Fibroblast of peridontal ligament (primary cell): ENCODE measurements around the gene RAVER1.
A peak's percentile ranks its signal among the peaks of the same experiment; 100 is the strongest.

Source experiments
- DNase-seq: peaks from one replicate; pipeline ENCODE4 v3.0.0-alpha.2; 2010; ENCODE audit errors: extremely low read depth

Gene RAVER1

DNA sequence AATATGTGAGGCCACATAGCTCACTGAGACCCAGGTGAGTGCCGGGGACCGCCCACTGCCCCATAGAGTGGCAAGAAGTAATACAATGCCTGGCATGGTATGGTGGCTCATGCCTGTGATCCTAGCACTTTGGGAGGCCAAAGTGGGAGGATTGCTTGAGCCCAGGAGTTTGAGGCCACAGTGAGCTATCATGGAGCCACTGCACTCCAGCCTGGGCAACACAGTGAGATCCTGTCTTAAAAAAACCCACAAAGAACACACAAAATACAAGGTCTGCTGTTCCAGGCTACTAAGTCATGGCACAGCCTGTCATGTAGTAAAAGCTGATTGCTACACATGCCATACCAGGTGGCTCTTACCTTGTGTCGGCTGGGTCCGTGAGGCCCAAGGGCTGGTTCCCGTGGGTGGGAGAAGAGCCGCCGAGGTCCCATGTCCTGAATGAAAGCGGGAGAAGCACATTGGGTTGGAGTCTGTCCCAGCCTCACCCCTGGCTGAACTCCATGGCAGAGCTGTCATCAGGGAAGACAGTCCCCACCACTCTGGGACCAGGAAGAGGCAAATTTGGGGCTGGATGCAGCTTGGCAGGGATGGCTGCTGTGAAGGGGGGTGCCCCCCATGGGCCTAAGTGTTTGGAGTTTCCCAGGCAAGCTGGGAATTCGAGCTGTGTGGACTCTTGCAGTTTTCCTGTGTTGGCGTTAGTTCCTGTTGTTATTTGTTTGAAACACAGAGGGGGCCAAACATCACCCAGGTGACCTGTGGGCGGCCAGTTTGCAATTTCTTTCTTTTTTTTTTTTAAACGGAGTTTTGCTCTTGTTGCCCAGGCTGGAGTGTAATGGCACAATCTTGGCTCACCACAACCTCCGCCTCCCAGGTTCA is 14.3 kb downstream of the RAVER1 start:
- no peak for DNase-seq

DNA sequence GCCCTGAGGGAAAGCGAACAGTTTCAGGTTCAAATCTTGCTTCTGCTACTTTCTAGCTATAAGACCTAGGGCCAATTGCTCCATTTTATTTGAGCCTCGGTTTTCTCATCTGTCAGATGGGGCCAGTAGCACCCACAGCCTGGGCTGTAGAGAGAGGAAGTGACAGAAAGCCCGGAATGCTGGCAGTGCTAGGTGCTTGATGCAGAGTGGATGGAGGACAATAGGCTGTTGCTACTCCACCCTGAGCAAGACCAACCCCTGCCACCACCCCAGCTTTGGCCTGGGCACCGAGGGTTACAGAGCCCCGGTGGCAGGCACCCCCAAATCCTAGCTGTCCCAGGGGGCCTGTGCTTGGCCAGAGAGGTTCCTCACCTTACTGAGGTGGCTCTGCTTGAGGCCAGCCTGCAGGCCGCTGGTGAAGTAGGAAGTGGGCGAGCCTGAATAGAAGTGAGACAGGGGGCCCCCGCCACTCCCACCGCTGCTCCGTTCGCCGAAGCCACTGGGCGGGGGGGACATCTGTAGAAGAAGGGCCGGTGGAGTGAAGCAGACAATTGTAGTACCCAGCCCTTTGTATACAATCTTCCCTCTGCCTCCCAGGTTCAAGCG is 15.4 kb downstream of the RAVER1 start:
- no peak for DNase-seq

DNA sequence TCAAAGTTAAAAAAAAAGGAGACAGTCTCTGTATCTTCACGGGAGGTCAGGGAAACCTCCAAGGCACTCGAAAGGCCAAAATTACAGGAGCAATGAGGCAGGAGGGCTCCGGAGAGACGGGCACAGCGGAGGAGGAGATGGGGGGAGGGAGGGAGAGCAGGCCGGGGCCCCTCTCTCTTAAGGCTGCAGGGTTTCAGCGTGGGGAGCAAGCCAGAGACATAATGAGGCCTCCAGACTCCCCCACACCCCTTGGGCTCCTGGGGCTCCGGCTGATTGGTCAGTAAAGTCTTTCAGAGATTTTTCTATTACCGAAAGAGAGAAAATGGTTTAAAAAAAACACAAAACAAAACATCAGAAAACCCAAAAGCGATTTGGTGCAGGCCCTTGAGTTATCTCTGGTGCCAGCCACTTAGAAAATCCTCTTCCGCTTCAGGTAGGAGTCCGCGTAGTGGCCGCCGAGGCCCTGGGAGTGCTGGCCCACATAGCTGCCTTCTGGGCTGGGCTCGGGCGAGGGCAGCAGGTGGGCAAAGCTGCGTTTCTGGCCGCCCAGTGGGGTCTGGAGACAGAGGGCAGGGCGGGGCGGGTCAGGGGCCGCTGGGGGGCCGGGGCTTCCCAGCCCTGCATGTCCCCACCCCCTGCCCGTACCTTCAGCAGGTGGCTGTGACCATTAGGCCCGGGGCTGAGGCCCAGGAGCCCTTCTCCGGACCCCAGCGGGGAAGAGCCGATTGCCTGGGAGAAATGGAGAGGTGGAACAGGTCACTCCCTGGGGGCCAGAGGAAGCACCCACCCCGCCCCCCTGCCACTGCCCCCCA is 16.1 kb downstream of the RAVER1 start:
- no peak for DNase-seq

DNA sequence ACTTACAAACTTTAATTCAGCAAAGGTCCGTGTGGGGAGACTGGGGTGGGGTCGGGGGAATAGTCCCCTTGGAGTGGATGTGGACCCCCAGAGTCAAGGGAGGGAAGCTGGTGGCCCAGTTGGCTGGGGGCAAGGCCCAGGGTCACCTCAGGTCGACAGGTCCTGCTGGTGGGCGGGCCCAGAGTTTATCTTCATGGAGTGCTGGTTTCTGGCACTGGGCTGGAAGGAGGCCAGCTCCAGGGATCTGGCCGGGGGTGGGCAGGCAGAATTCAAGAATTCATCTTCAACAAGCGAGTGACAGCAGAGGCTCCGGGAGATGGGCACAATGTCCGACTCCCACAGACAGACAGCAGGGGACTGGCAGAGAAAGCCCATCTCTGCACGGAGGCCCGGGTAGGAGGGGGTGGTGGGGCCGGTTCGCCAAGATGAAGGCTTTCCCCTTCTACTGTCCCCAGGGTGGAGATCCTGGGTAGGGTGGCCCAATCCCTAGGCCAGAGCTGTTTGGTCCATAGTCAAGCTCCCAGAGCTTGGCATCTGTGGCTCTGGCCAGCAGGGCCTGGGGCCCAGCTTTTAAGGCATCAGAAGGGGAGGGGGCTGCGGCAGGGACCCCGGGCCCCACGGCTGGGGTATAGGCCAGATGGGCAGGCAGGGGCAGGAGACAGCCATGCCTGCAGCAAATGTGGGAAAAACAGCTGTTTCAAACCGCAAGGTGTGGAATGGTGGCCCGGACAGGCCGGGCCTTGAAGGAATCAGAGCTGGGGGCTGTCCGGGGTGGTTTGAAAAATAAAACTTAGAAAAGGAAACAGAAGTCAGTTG is 16.9 kb downstream of the RAVER1 start:
- no peak for DNase-seq

DNA sequence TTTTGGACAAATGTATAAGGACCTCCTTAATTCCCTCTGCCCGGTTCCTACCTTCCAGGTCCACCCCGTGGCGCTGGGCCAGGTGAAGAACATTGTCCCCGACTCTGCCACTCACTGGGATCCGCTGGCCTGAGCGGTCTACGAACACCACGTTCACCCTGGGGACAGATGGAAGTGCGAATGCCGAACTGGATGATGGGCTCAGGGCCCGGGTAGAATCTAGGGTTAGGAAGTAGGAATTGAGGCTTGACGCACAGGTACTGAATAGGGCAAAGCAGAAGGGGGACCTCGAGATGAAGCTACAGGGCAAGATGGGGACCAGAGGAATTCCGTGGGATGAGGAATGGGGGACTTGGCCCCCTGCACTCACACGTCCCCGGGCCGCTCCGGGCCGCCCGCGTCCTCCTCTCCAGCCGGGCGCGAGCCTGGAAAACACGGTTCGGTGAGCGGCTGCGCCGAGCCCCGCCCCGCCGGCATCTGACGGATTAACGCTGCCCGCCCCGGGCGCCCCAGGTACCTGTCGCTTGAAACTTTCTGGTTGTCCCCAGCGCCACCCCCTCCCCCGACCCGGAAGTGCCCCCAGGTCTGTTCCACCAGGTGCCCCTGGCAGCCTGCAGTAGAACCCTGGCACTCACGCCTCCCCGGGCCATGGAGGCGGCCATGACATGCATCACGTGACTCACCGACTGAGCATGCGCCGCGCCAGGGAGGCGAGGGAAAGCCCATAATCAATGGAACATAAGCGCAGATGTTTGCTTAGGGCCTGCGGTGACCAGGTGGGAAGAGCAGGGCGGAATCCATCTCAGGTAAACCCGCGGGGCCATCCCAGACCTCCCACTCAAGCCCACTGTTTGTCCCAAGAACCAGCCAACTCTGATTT is 17.8 kb downstream of the RAVER1 start, which contains the start of gene FDX2:
Gene FDX2, minus strand, starts transcription at position 681 of the 880 bp plus-strand sequence. Its CDS starts 19 bp downstream, at position 662.
- peak; percentile 74 for DNase-seq

DNA sequence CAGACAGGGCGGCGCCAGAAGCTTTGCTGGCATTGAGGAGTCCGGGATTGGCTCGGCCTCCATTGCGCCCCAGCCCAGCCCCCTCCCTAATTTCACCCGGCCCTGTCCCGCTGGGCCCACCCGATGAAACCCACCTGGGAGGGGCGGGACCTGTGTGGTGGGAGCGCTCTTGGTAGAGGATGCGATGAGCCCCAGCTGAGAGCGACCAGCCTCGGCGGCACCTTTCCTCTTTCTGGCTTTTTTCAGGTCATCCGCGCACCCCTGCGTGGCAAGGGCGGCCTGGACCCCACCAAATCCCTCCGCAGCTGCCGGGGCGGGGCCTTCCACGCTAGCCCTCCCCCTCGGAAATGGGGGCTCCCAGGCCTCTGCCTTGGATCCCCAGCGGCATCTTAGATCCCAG is 23.9 kb downstream of the RAVER1 start, which contains the start of gene ZGLP1:
Gene ZGLP1, minus strand, starts transcription at position 393 of the 400 bp plus-strand sequence.
- no peak for DNase-seq

DNA sequence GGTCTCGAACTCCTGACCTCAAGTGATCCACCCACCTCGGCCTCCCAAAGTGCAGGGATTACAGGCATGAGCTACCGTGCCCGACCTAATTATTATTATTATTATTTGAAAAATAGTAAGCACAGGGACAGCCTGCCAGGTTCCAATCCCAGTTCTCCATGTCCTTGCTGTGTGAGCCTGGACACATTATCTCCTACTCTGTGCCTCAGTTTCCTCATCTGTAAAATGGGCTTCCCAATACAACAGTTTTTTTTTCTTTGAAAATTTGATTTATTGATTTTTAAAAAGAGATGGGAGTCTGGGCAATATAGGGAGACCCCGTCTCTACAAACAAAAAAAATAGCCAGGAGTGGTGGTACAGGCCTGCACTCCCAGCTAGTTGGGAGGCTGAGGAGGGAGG is 27.0 kb downstream of the RAVER1 start:
- DNase-seq = no peak

DNA sequence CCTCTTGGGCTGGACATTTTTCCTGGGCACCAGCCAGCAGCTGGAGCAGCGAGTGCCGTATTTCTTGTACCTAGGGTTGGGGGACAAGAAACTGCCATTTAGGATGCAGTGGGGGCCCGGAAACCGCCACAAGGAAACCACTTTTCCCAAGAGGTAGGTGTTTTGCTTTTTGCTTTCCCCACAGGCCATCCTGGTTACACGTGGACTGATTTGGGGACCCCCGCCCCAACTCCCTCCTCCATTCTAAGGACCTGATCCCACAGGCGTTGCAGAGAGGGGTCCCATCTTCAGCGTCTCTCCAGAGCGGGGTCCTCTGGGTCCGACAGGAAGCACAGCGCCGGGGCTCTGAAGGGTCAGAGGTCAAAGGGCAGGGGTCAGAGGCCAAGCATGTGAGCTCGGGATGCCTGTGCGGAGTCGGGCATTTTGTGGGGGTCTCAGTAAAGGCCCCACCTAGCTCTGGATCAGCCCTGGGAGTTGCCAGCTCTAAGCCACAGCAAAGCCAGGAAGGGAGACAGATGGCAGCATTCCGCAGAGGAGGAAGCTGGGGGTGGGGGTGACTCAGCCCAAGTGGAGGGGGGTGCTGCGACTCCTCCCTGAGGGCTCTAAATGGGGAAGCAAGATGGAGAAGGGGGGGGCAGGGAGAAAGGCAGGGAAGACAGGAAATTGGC is 28.1 kb downstream of the RAVER1 start:
- no peak for DNase-seq

DNA sequence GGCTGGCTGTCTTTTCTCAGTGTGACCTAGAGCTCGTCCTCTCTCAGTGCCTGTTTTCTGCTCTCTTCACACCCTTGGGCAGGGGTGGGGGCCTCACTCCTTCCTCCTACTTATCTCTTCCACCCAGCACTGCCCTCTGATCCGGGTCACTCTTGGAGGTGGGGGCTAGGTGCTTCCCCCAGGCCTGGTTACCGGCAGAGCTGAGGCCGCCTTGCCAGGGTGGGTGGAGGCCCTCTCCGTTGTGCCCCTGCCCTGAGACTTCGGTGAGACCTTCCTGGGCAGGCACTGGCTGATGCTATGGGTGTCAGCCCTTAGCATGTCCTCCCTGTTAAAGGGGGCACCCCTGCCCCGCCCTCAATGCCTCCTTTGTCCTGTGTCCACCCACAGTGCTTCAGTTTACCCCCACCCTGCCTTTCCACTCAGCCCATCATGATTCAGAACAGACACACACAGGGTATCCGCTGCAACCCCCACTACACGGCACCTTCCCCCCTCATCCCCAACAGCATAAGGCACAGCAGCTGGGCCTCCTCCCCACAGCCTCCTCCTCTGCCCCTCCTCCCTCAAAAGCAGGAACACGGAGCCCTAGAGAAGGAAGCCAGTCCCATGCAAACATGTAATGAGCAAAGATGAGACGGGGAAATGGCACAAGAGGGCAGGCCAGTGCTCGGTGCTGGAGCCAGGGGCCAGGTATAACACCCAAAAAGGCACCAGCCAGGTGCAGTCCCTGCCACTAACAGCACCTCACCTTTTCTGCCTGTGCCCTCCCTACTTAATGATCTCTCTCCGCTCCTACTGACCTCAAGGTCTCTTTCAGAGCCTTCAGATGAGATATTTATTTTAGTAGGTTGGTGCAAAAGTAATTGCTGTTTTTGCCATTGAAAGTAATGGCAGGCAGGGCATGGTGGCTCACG is 33.5 kb downstream of the RAVER1 start:
- DNase-seq = no peak

DNA sequence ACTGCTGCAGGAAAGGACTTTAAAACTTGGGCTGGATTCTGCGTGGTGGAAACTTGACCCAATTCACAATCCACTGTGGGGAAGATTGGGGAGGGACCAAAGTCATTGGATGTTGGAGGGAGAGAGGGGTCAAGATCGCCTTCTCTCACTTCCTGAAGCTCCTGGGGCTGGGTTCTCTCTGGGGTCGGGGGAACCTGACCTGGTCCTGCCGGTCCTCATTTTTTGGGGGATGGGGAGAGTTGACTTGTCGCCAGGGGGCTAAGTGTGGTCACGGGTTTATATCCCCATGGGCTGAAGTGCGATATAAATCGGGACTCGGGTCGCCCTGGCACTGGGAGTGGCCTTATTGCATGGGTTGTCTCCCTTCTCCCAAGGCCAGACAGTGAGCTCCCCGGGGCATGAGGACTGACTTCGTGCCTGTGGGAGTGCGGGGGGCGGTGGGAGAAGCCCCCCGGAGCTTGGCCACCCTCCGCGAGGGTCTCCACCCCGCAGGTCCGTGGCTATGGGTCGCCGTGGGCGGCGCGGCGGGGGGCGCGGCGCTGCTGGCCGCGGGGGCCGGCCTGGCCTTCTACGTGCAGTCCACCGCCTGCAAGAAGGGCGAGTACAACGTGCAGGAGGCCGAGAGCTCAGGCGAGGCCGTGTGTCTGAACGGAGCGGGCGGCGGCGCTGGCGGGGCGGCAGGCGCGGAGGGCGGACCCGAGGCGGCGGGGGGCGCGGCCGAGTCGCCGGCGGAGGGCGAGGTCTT is 37.3 kb downstream of the RAVER1 start:
- DNase-seq = no peak

DNA sequence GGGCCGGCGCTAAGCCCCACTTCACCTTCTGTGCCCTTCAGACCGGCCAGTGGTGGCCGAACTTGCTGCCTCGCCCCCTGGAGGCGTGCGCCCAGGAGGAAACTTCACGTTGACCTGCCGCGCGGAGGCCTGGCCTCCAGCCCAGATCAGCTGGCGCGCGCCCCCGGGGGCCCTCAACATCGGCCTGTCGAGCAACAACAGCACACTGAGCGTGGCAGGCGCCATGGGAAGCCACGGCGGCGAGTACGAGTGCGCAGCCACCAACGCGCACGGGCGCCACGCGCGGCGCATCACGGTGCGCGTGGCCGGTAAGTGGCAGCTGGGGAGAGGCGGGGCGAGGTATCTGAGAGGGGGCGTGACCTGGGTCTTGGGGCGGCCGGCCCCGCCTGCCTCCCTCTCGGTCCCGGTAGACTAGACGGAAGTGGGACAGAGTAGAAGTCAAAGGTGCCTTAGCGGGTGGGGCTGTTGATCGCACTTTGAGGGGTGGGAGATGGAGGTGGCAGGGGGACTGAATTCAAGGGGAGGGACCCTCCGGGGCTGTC is 38.0 kb downstream of the RAVER1 start:
- DNase-seq = no peak

DNA sequence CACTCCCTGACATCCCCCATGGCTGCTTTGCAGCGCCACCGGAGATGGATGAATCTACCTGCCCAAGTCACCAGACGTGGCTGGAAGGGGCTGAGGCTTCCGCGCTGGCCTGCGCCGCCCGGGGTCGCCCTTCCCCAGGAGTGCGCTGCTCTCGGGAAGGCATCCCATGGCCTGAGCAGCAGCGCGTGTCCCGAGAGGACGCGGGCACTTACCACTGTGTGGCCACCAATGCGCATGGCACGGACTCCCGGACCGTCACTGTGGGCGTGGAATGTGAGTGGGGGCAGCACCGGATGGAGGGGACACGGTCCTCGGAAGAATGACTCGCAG is 39.0 kb downstream of the RAVER1 start:
- DNase-seq = no peak

DNA sequence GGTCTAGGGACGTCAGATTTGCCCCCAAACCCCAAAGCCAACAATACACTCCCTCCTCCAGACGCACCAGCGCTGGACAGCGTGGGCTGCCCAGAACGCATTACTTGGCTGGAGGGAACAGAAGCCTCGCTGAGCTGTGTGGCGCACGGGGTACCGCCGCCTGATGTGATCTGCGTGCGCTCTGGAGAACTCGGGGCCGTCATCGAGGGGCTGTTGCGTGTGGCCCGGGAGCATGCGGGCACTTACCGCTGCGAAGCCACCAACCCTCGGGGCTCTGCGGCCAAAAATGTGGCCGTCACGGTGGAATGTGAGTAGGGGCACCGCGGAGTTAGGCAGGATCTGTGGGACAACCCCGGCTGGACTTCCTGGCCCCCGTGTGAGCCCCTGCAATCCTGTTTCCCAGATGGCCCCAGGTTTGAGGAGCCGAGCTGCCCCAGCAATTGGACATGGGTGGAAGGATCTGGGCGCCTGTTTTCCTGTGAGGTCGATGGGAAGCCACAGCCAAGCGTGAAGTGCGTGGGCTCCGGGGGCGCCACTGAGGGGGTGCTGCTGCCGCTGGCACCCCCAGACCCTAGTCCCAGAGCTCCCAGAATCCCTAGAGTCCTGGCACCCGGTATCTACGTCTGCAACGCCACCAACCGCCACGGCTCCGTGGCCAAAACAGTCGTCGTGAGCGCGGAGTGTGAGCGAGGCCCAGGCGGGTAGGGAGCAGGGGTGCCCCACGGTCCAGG is 39.5 kb downstream of the RAVER1 start:
- no peak for DNase-seq

DNA sequence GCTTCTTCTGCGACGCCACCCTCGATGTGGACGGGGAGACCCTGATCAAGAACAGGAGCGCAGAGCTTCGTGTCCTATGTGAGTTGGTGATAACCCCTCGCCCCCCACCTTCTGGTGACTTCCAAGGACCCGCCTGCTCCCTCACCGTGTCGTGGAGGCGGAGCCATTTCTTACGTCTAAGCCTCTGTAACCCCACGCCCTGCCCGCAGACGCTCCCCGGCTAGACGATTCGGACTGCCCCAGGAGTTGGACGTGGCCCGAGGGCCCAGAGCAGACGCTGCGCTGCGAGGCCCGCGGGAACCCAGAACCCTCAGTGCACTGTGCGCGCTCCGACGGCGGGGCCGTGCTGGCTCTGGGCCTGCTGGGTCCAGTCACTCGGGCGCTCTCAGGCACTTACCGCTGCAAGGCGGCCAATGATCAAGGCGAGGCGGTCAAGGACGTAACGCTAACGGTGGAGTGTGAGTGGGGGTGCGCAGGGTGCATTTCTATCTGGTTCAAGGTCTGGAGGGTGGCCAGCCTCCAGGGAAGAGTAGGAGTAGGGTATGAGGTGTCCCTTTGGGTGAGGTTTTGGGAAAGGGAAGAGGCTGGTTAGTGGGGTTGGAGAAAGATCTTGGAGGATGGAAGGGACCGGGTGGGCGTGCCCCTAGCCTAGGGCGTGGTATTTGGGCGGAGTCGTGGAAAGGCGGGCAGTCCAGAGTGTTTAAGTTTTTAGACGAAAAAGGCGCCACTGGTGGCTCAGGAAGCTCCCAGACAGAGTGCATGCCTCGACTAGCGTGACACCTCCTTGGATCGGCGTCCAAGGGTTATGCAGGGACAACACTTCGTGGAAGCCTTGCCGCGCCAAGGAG is 40.3 kb downstream of the RAVER1 start:
- DNase-seq = no peak

DNA sequence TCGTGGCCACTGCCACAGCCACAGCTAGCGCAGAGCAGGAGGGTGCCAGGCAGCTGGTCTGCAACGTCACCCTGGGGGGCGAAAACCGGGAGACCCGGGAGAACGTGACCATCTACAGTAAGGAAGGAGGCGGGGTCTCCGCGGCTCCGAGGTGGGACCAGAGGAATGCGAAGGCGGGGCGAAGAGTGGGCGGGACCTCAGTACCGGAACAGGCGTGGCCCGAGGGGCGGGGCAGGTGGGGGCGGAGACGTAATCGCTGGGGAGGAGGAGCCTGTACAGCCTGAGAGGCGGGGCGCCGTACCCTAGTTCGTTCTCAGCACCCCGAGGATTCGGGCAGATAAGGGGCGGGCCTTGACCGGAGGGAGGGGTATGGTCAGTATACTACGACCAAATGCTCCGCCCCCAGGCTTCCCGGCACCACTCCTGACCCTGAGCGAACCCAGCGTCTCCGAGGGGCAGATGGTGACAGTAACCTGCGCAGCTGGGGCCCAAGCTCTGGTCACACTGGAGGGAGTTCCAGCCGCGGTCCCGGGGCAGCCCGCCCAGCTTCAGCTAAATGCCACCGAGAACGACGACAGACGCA is 41.0 kb downstream of the RAVER1 start:
- no peak for DNase-seq
